ENCODE measurements around the gene RNF123.

RNF123 gene

GRCh38 chr3:49750056-49750455, 60.7 kb downstream of the RNF123 start:
- DNase-seq (ENCODE audit: low read depth) = peak; percentile 14

- no peak for DNase-seq (ENCODE audit: low read depth)
These were observed 62.1 kb downstream of the RNF123 start for GRCh38 chr3:49751501-49751900.

GRCh38 chr3:49754536-49754935, 65.2 kb downstream of the RNF123 start:
- no peak for DNase-seq (ENCODE audit: low read depth)

GRCh38 chr3:49756036-49756435, 66.7 kb downstream of the RNF123 start:
- DNase-seq (ENCODE audit: low read depth) = no peak

GRCh38 chr3:49757197-49757596, 67.8 kb downstream of the RNF123 start:
- DNase-seq (ENCODE audit: low read depth) = no peak

GRCh38 chr3:49759226-49759625, 69.9 kb downstream of the RNF123 start:
- DNase-seq (ENCODE audit: low read depth) = no peak

- no peak for DNase-seq (ENCODE audit: low read depth)
These were observed 72.3 kb downstream of the RNF123 start for GRCh38 chr3:49761661-49762060.

- DNase-seq (ENCODE audit: low read depth) = no peak
These were observed 74.6 kb downstream of the RNF123 start for GRCh38 chr3:49763981-49764380.

- no peak for DNase-seq (ENCODE audit: low read depth)
These were observed 80.0 kb downstream of the RNF123 start for GRCh38 chr3:49769286-49769915.

- DNase-seq (ENCODE audit: low read depth) = no peak
These were observed 80.6 kb downstream of the RNF123 start for GRCh38 chr3:49769926-49770325.

All from non-pigmented ciliary epithelial cell (primary cell).